HG03432 (cell line): ENCODE data around the gene SEMA3A.
"Not testable (repeated sequence)": the region's sequence is repeated elsewhere in the genome, so short reads cannot be mapped to it uniquely, and the experiment has no call there.

Experiments used
- ATAC-seq: cut with Tn5 transposase; IDR thresholded peaks from one replicate; pipeline ENCODE4 v1.9.1; 2021; ENCODE audit warnings: mild to moderate bottlenecking, moderate library complexity; ENCODE audit not compliant: unreplicated experiment

The SEMA3A gene

GRCh38 chr7:84070770-84071169 lies 123.8 kb downstream of the SEMA3A start:
- ATAC-seq: no peak

- no peak for ATAC-seq
Measured at GRCh38 chr7:84069999-84070500, 124.5 kb downstream of the SEMA3A start.

- no peak for ATAC-seq
Measured at GRCh38 chr7:84069033-84069432, 125.6 kb downstream of the SEMA3A start.

GRCh38 chr7:84062489-84062901 lies 132.1 kb downstream of the SEMA3A start:
- not testable (repeated sequence) for ATAC-seq

- no peak for ATAC-seq
Measured at GRCh38 chr7:84060760-84061261, 133.8 kb downstream of the SEMA3A start.

- ATAC-seq: no peak
Measured at GRCh38 chr7:84060000-84060399, 134.6 kb downstream of the SEMA3A start.

- ATAC-seq: peak; percentile 56
Measured at GRCh38 chr7:84058311-84059076, 136.1 kb downstream of the SEMA3A start.

- ATAC-seq: no peak
Measured at GRCh38 chr7:84057576-84057975, 137.0 kb downstream of the SEMA3A start.

- ATAC-seq: no peak
Measured at GRCh38 chr7:84055904-84056605, 138.5 kb downstream of the SEMA3A start.

GRCh38 chr7:84055199-84055598 lies 139.4 kb downstream of the SEMA3A start:
- not testable (repeated sequence) for ATAC-seq

GRCh38 chr7:84049071-84049836 lies 145.3 kb downstream of the SEMA3A start:
- ATAC-seq: no peak

- ATAC-seq: no peak
Measured at GRCh38 chr7:84047085-84047484, 147.5 kb downstream of the SEMA3A start.

- no peak for ATAC-seq
Measured at GRCh38 chr7:84044834-84045233, 149.8 kb downstream of the SEMA3A start.

GRCh38 chr7:84043661-84044191 lies 150.9 kb downstream of the SEMA3A start:
- ATAC-seq: no peak

- ATAC-seq: no peak
Measured at GRCh38 chr7:84042110-84042539, 152.5 kb downstream of the SEMA3A start.

GRCh38 chr7:84041649-84042048 lies 152.9 kb downstream of the SEMA3A start:
- ATAC-seq: no peak

GRCh38 chr7:84040355-84040754 lies 154.2 kb downstream of the SEMA3A start:
- ATAC-seq: no peak

GRCh38 chr7:84039432-84039831 lies 155.2 kb downstream of the SEMA3A start:
- no peak for ATAC-seq

GRCh38 chr7:84027678-84028077 lies 166.9 kb downstream of the SEMA3A start:
- no peak for ATAC-seq

- ATAC-seq: peak; percentile 57
Measured at GRCh38 chr7:84025332-84025927, 169.2 kb downstream of the SEMA3A start.
